Measurements from ENCODE around the gene SMAD9.

DNA sequence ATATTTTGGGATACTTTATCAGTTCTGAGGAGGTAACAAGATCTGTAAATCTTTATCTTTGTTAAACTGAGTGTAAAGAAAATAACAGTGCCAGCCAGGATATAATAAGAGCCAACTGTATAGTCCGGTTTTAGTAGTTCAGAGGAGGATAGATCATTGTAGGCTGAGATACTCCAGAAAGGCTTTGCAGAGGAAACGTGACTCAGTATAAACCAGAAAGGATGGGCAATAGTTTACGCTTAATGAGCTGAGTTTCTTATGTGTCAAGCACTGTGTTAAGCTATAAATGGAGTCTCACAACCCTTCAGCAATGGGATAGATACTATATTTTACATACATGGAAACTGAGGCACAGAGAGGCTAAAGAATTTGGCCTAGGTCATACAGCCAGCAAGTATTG is 97.3 kb downstream of the SMAD9 start:
- TF ChIP-seq POLR2A (IDR thresholded peaks at IDR 0.05), result no peak
- TF ChIP-seq, protein P1, sequence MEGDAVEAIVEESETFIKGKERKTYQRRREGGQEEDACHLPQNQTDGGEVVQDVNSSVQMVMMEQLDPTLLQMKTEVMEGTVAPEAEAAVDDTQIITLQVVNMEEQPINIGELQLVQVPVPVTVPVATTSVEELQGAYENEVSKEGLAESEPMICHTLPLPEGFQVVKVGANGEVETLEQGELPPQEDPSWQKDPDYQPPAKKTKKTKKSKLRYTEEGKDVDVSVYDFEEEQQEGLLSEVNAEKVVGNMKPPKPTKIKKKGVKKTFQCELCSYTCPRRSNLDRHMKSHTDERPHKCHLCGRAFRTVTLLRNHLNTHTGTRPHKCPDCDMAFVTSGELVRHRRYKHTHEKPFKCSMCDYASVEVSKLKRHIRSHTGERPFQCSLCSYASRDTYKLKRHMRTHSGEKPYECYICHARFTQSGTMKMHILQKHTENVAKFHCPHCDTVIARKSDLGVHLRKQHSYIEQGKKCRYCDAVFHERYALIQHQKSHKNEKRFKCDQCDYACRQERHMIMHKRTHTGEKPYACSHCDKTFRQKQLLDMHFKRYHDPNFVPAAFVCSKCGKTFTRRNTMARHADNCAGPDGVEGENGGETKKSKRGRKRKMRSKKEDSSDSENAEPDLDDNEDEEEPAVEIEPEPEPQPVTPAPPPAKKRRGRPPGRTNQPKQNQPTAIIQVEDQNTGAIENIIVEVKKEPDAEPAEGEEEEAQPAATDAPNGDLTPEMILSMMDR (IDR thresholded peaks at IDR 0.05), result no peak
- no peak for TF ChIP-seq POLR2AphosphoS5 (IDR thresholded peaks at IDR 0.05)
- TF ChIP-seq EP300 (IDR thresholded peaks at IDR 0.05), result no peak
